ENCODE results near the gene CHDH. TPM values are rescaled to one million over a fixed set of nuclear protein-coding genes. Genes with fewer than 3 reads are reported as not detected.

CHDH gene
- total and polyA plus RNA-seq, 2 experiments from 2014 or later: 2.3 to 6.6 TPM

DNA sequence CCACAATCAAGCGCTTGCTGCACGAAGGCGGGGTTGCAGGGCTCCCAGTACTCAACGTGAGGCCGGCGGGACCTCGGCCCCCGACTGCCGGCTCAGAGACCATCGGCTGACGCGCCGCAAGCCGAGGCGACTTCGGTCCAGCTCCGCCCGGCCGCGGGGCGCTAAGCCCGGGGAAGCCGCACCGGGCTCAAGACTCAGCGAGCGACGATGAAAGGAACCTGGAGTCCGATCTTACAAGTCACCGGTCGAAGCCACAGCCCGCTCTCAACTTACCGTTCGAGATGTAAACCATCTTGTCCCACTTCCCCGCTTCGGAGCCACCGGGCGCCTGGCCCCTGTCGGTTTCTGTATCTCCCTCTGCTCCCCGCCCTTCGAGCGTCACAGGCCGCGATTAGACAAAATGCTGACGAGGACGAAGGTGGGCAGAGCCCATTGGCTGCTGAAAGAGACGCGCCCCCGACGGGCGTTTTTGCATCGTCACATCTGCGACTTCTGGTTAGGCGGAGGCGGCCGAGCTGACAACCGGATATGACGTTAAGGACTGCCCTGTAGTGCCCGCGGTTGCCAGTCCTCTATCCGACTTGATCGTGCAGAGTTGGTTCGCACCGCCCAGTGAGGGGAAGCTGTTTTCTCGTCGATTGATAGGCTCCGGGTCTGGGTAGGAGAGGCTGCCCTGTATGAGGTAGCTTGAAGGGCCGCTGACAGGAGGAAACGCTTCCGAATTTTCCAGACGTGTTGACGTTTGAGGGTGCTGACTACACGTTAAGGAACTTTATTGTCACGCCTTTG, 45.5 kb upstream of the CHDH start, which contains the start of gene SELENOK (continued):
- no peak for TF ChIP-seq EZH2phosphoT487 (IDR thresholded peaks at IDR 0.05; ENCODE audit: unreplicated experiment)
- TF ChIP-seq, protein P1, sequence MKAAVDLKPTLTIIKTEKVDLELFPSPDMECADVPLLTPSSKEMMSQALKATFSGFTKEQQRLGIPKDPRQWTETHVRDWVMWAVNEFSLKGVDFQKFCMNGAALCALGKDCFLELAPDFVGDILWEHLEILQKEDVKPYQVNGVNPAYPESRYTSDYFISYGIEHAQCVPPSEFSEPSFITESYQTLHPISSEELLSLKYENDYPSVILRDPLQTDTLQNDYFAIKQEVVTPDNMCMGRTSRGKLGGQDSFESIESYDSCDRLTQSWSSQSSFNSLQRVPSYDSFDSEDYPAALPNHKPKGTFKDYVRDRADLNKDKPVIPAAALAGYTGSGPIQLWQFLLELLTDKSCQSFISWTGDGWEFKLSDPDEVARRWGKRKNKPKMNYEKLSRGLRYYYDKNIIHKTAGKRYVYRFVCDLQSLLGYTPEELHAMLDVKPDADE (IDR thresholded peaks at IDR 0.05): peak; percentile 59
- no peak for TF ChIP-seq ZNF114 (CRISPR knock-in tag; IDR thresholded peaks at IDR 0.05)
- TF ChIP-seq, protein P2, sequence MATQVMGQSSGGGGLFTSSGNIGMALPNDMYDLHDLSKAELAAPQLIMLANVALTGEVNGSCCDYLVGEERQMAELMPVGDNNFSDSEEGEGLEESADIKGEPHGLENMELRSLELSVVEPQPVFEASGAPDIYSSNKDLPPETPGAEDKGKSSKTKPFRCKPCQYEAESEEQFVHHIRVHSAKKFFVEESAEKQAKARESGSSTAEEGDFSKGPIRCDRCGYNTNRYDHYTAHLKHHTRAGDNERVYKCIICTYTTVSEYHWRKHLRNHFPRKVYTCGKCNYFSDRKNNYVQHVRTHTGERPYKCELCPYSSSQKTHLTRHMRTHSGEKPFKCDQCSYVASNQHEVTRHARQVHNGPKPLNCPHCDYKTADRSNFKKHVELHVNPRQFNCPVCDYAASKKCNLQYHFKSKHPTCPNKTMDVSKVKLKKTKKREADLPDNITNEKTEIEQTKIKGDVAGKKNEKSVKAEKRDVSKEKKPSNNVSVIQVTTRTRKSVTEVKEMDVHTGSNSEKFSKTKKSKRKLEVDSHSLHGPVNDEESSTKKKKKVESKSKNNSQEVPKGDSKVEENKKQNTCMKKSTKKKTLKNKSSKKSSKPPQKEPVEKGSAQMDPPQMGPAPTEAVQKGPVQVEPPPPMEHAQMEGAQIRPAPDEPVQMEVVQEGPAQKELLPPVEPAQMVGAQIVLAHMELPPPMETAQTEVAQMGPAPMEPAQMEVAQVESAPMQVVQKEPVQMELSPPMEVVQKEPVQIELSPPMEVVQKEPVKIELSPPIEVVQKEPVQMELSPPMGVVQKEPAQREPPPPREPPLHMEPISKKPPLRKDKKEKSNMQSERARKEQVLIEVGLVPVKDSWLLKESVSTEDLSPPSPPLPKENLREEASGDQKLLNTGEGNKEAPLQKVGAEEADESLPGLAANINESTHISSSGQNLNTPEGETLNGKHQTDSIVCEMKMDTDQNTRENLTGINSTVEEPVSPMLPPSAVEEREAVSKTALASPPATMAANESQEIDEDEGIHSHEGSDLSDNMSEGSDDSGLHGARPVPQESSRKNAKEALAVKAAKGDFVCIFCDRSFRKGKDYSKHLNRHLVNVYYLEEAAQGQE (IDR thresholded peaks at IDR 0.05; ENCODE audit: unreplicated experiment): no peak

DNA sequence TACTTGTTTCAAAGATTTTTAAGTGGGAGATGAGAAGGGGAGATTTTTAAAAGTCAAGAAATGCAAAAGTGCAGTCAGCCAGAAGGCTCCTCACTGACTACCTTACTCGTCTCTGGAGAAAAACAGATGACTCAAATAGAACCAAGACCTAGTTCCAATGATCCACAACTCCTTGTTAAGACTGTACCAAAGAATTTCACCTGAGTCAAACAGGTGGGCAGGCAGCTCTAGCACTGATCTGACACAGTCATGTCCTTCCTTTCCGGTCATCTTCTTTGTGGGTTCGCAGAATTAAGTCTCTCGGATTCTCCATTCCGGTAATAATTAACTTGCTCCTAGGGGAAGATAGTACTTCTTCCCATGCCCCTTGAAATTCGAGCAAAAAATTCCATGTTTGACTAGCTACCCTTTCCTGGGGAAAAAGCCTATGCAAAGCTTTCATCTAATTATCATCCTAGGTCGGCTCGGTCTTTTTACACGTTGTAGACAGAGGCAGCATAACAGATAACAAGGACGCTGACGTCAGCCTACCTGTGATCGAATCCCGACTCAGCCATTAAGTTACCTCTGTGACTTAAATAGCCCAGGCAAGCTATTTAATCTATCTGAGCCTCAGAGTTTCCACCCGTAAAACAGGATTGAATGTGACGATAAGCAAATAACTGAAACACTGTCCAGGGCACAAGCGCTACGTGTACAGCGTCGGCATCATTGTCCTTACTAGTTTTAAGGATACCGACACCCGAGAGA, 44.7 kb upstream of the CHDH start:
- ATAC-seq: peak; percentile 25
- peak overlapping the region; percentile 97 for H3K4me3 Mint-ChIP-seq

DNA sequence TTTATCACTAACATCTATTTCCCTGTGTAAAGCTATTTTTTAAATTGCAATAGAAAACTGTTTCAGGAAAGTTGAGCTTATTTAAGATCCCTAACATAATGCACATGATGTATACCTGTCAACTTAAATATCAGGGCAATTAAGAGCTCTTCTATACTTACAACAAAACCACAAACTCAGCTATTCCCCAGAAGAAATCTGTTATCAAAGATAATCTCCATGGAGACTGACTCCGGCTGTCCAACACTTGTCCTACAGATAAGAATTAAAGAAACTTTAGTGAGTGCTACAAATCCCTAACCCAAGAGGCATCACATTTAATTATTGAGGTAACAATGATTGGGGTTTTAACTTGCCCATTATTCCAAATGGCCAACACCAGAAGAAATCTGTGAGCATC, 42.0 kb upstream of the CHDH start:
- Histone ChIP-seq H3K9me2 (ENCODE audit: insufficient read depth) (no peaks in the 10 kb centered on the region), H4K20me1 (replicated peaks; ENCODE audit: insufficient read depth) (peaks cover 23% of the 10 kb centered on the region), H3K4me3 (no peak overlapping the region), H3K27me3 (ENCODE audit: insufficient read depth) (no peaks in the 10 kb centered on the region), H3K4me2 (no peak overlapping the region), H3K27ac (ENCODE audit: low read depth) (no peak overlapping the region), H3K36me3 (ENCODE audit: insufficient read depth) (peaks cover 27% of the 10 kb centered on the region), H3K79me2 (replicated peaks; ENCODE audit: insufficient read depth) (peaks cover 45% of the 10 kb centered on the region), H3K4me1 (ENCODE audit: insufficient read depth) (peaks cover 11% of the 10 kb centered on the region; the same call in 1 of the 2 replicates), H2AFZ (no peak overlapping the region), H3F3A (replicated peaks; ENCODE audit: low read depth) (peaks cover 8% of the 10 kb centered on the region; the same call in 1 of the 2 replicates)
- DNase-seq (ENCODE audit: low spot score): no peak
- no peaks in the 10 kb centered on the region for H3K9me3 Mint-ChIP-seq
- peaks cover 14% of the 10 kb centered on the region for H3K36me3 Mint-ChIP-seq (ENCODE audit: low read depth)
- ATAC-seq: no peak
- peaks cover 23% of the 10 kb centered on the region for H3K4me1 Mint-ChIP-seq
- H3K27me3 Mint-ChIP-seq (ENCODE audit: insufficient read depth, low read depth, poor library complexity): peaks cover 1% of the 10 kb centered on the region
- H3K27ac Mint-ChIP-seq: no peak overlapping the region
- no peak overlapping the region for H3K4me3 Mint-ChIP-seq
- TF ChIP-seq EZH2phosphoT487 (IDR thresholded peaks at IDR 0.05; ENCODE audit: unreplicated experiment) (no peak), ZNF114 (CRISPR knock-in tag; IDR thresholded peaks at IDR 0.05) (no peak), ZNF331 (CRISPR knock-in tag; IDR thresholded peaks at IDR 0.05; ENCODE audit: low read depth) (no peak), NANOG (IDR thresholded peaks at IDR 0.05; ENCODE audit: borderline replicate concordance) (no peak), JUNB (IDR thresholded peaks at IDR 0.05; ENCODE audit: unreplicated experiment) (no peak)
- TF ChIP-seq, protein P2 (IDR thresholded peaks at IDR 0.05; ENCODE audit: unreplicated experiment): no peak
- TF ChIP-seq, protein P3, sequence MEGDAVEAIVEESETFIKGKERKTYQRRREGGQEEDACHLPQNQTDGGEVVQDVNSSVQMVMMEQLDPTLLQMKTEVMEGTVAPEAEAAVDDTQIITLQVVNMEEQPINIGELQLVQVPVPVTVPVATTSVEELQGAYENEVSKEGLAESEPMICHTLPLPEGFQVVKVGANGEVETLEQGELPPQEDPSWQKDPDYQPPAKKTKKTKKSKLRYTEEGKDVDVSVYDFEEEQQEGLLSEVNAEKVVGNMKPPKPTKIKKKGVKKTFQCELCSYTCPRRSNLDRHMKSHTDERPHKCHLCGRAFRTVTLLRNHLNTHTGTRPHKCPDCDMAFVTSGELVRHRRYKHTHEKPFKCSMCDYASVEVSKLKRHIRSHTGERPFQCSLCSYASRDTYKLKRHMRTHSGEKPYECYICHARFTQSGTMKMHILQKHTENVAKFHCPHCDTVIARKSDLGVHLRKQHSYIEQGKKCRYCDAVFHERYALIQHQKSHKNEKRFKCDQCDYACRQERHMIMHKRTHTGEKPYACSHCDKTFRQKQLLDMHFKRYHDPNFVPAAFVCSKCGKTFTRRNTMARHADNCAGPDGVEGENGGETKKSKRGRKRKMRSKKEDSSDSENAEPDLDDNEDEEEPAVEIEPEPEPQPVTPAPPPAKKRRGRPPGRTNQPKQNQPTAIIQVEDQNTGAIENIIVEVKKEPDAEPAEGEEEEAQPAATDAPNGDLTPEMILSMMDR (conservative IDR thresholded peaks at IDR 0.05; ENCODE audit: low read depth in 2 of 2): no peak

More for the DNA sequence above, 44.7 kb upstream of the CHDH start:
- Histone ChIP-seq H3K4me1 (ENCODE audit: insufficient read depth) (peaks cover 11% of the 10 kb centered on the region; the same call in 1 of the 2 replicates), H3K27ac (ENCODE audit: low read depth) (peak overlapping the region; percentile 28), H3K27me3 (ENCODE audit: insufficient read depth) (0 out of 2 replicates have a peak, but pooled peaks cover 4% of the 10 kb centered on the region), H2AFZ (peak overlapping the region; percentile 72; the same call in 1 of the 2 replicates), H3K36me3 (ENCODE audit: insufficient read depth) (peaks cover 17% of the 10 kb centered on the region), H3F3A (replicated peaks; ENCODE audit: low read depth) (peaks cover 8% of the 10 kb centered on the region; the same call in 1 of the 2 replicates), H3K9me2 (ENCODE audit: insufficient read depth) (no peaks in the 10 kb centered on the region), H4K20me1 (replicated peaks; ENCODE audit: insufficient read depth) (peaks cover 23% of the 10 kb centered on the region), H3K4me2 (peak overlapping the region; percentile 88), H3K4me3 (peak overlapping the region; percentile 81), H3K79me2 (replicated peaks; ENCODE audit: insufficient read depth) (peaks cover 45% of the 10 kb centered on the region)
- Mint-ChIP-seq H3K27me3 (ENCODE audit: insufficient read depth, low read depth, poor library complexity) (peaks cover 1% of the 10 kb centered on the region), H3K36me3 (ENCODE audit: low read depth) (peaks cover 9% of the 10 kb centered on the region; the same call in 2 of the 3 replicates), H3K9me3 (no peaks in the 10 kb centered on the region), H3K4me1 (peaks cover 24% of the 10 kb centered on the region), H3K27ac (peak overlapping the region; percentile 99)
- peak; percentile 69 for DNase-seq (ENCODE audit: low spot score)
- TF ChIP-seq NANOG (IDR thresholded peaks at IDR 0.05; ENCODE audit: borderline replicate concordance) (no peak), JUNB (IDR thresholded peaks at IDR 0.05; ENCODE audit: unreplicated experiment) (no peak), CREB1 (CRISPR knock-in tag; IDR thresholded peaks at IDR 0.05; ENCODE audit: low read depth) (peak; percentile 53)
